ENCODE data around the gene ERC2. TPM values are rescaled to one million over a fixed set of nuclear protein-coding genes. Genes with fewer than 3 reads are reported as not detected.

The ERC2 gene
- total RNA-seq, 1 donor from 2014 or later = 7.4 TPM

DNA sequence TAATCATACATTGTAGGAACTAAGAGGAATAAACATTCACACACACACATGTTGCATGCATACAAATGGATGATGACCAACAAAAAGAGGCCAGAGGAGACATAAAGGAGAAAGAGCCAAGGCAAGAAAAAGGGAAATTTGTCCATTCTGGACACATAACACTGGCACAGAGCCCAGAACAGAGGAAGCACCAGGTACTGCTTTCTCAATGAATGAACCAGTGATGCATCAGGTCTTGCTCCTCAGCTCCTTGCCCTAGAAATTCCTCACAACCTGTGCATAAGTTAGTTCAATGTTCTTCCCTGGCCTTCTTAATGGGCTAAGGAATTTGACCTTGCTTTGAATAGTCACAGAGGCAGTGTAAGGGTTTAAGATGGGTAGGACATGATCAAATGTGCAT, 270.3 kb downstream of the ERC2 start:
- FAIRE-seq (no peak), DNase-seq (ENCODE audit: low read depth) (no peak)
- H3K36me3 ChIP-seq (ENCODE audit: insufficient read depth, low read length) = no peaks in the 10 kb centered on the region
- H2AFZ ChIP-seq (ENCODE audit: low read depth, low read length) = no peak overlapping the region
- H3K9ac ChIP-seq (ENCODE audit: low read length) = no peak overlapping the region
- Mint-ChIP-seq H3K27me3 (ENCODE audit: low read depth, unreplicated experiment) (no peaks in the 10 kb centered on the region), H3K4me3 (ENCODE audit: unreplicated experiment) (no peak overlapping the region), H3K4me1 (ENCODE audit: low read depth, unreplicated experiment) (no peaks in the 10 kb centered on the region), H3K9me3 (ENCODE audit: unreplicated experiment) (peaks cover 1% of the 10 kb centered on the region), H3K27ac (ENCODE audit: unreplicated experiment) (no peak overlapping the region), H3K36me3 (ENCODE audit: low read depth, unreplicated experiment) (no peaks in the 10 kb centered on the region)
- H4K20me1 ChIP-seq (ENCODE audit: insufficient read depth, low read length) = no peaks in the 10 kb centered on the region
- TF ChIP-seq EZH2 (IDR thresholded peaks at IDR 0.05; ENCODE audit: insufficient read depth, low read length) = no peak
- TF ChIP-seq, protein P1, sequence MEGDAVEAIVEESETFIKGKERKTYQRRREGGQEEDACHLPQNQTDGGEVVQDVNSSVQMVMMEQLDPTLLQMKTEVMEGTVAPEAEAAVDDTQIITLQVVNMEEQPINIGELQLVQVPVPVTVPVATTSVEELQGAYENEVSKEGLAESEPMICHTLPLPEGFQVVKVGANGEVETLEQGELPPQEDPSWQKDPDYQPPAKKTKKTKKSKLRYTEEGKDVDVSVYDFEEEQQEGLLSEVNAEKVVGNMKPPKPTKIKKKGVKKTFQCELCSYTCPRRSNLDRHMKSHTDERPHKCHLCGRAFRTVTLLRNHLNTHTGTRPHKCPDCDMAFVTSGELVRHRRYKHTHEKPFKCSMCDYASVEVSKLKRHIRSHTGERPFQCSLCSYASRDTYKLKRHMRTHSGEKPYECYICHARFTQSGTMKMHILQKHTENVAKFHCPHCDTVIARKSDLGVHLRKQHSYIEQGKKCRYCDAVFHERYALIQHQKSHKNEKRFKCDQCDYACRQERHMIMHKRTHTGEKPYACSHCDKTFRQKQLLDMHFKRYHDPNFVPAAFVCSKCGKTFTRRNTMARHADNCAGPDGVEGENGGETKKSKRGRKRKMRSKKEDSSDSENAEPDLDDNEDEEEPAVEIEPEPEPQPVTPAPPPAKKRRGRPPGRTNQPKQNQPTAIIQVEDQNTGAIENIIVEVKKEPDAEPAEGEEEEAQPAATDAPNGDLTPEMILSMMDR (IDR thresholded peaks at IDR 0.05; ENCODE audit: insufficient read depth, low read depth, low read length) = no peak
- no peak overlapping the region for H3K4me2 ChIP-seq (ENCODE audit: low read length)
- H3K27ac ChIP-seq (ENCODE audit: low read depth, low read length) = no peak overlapping the region
- no peaks in the 10 kb centered on the region for H3K79me2 ChIP-seq (ENCODE audit: insufficient read depth, low read length)
- no peaks in the 10 kb centered on the region for H3K9me3 ChIP-seq (ENCODE audit: insufficient read depth, low read depth, low read length)
- H3K4me1 ChIP-seq (ENCODE audit: insufficient read depth, low read length) = no peaks in the 10 kb centered on the region
- no peak overlapping the region for H3K4me3 ChIP-seq (ENCODE audit: insufficient read depth, low read depth, low read length)
- no peaks in the 10 kb centered on the region for H3K27me3 ChIP-seq (ENCODE audit: insufficient read depth, low read length)

DNA sequence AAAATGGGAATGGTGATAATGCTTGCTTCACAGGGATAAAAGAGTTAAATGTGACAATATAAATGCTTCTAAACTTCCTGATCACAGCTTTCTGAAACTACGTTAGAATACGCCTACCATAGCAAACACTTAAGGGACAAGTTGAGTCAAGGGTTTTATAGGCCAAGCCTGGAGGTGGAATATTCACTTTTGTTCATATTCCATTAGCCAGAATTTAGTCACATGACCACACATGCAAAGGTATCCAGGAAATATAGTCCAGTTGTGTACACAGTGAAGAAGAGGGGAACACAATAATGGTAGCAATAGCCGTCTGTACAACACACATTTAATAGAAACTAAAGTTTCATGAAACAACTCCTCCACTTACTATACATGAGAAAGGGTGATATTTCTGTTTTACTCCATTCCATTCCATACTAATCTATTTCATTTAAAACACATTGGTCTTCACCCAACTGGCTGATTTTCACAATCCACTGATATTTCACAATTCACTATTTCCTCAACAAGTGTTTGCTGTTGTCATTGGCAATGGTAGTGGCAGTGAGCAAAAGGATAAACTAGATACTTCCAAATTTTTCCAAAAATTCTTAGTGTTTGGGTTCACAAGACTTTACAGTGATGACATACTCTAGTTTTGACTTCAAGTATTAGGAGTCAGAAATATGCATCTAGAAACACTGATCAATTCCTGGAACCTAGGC, 270.9 kb downstream of the ERC2 start:
- Histone ChIP-seq H3K9me3 (ENCODE audit: insufficient read depth, low read depth, low read length) (no peaks in the 10 kb centered on the region), H3K79me2 (ENCODE audit: insufficient read depth, low read length) (no peaks in the 10 kb centered on the region), H3K4me2 (ENCODE audit: low read length) (no peak overlapping the region), H3K9ac (ENCODE audit: low read length) (no peak overlapping the region), H3K36me3 (ENCODE audit: insufficient read depth, low read length) (no peaks in the 10 kb centered on the region), H3K27ac (ENCODE audit: low read depth, low read length) (no peak overlapping the region), H4K20me1 (ENCODE audit: insufficient read depth, low read length) (no peaks in the 10 kb centered on the region), H2AFZ (ENCODE audit: low read depth, low read length) (no peak overlapping the region), H3K4me3 (ENCODE audit: insufficient read depth, low read depth, low read length) (no peak overlapping the region), H3K4me1 (ENCODE audit: insufficient read depth, low read length) (no peaks in the 10 kb centered on the region), H3K27me3 (ENCODE audit: insufficient read depth, low read length) (no peaks in the 10 kb centered on the region)
- peaks cover 1% of the 10 kb centered on the region for H3K9me3 Mint-ChIP-seq (ENCODE audit: unreplicated experiment)
- FAIRE-seq (no peak), DNase-seq (ENCODE audit: low read depth) (no peak)
- TF ChIP-seq EZH2 (IDR thresholded peaks at IDR 0.05; ENCODE audit: insufficient read depth, low read length) = no peak
- TF ChIP-seq, protein P1 (IDR thresholded peaks at IDR 0.05; ENCODE audit: insufficient read depth, low read depth, low read length) = no peak
- H3K4me3 Mint-ChIP-seq (ENCODE audit: unreplicated experiment) = no peak overlapping the region
- H3K4me1 Mint-ChIP-seq (ENCODE audit: low read depth, unreplicated experiment) = no peaks in the 10 kb centered on the region
- no peaks in the 10 kb centered on the region for H3K36me3 Mint-ChIP-seq (ENCODE audit: low read depth, unreplicated experiment)
- no peak overlapping the region for H3K27ac Mint-ChIP-seq (ENCODE audit: unreplicated experiment)
- no peaks in the 10 kb centered on the region for H3K27me3 Mint-ChIP-seq (ENCODE audit: low read depth, unreplicated experiment)

DNA sequence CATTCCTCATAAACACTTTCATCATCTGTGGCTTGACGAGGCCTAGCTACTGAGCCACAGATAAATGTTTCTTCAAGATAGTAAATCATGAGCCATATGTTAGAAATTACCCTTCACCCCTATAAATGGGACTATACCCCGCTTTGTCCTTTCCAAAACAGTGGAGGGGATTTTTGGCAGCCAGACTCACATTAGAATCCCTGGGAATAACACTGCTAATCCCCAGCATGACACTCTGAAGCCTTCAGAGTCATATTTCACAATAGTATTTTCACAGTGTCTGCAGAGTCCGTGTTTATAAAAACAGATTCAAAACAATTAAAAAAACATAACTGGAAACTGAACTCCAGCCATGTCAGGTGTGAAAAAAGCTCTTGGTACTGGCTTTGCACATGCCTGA, 271.6 kb downstream of the ERC2 start:
- Mint-ChIP-seq H3K27ac (ENCODE audit: unreplicated experiment) (no peak overlapping the region), H3K4me1 (ENCODE audit: low read depth, unreplicated experiment) (no peaks in the 10 kb centered on the region), H3K4me3 (ENCODE audit: unreplicated experiment) (no peak overlapping the region), H3K9me3 (ENCODE audit: unreplicated experiment) (peaks cover 1% of the 10 kb centered on the region), H3K36me3 (ENCODE audit: low read depth, unreplicated experiment) (no peaks in the 10 kb centered on the region), H3K27me3 (ENCODE audit: low read depth, unreplicated experiment) (no peaks in the 10 kb centered on the region)
- Histone ChIP-seq H3K9ac (ENCODE audit: low read length) (no peak overlapping the region), H3K36me3 (ENCODE audit: insufficient read depth, low read length) (no peaks in the 10 kb centered on the region), H3K79me2 (ENCODE audit: insufficient read depth, low read length) (no peaks in the 10 kb centered on the region), H3K9me3 (ENCODE audit: insufficient read depth, low read depth, low read length) (no peaks in the 10 kb centered on the region), H3K27ac (ENCODE audit: low read depth, low read length) (no peak overlapping the region), H3K4me1 (ENCODE audit: insufficient read depth, low read length) (no peaks in the 10 kb centered on the region), H3K4me2 (ENCODE audit: low read length) (no peak overlapping the region), H4K20me1 (ENCODE audit: insufficient read depth, low read length) (no peaks in the 10 kb centered on the region), H3K27me3 (ENCODE audit: insufficient read depth, low read length) (no peaks in the 10 kb centered on the region), H2AFZ (ENCODE audit: low read depth, low read length) (no peak overlapping the region), H3K4me3 (ENCODE audit: insufficient read depth, low read depth, low read length) (no peak overlapping the region)
- no peak for FAIRE-seq
- no peak for TF ChIP-seq EZH2 (IDR thresholded peaks at IDR 0.05; ENCODE audit: insufficient read depth, low read length)
- TF ChIP-seq, protein P1 (IDR thresholded peaks at IDR 0.05; ENCODE audit: insufficient read depth, low read depth, low read length) = no peak
- DNase-seq (ENCODE audit: low read depth) = no peak

All from astrocyte (in vitro differentiated cells and primary cell).